Amygdala (tissue), 56 donors: Measurements from ENCODE around the gene GRID1.

Source experiments
- DNase-seq, 56 donors: peaks; one replicate each; lab custom pipeline; 2025; lab: John Stamatoyannopoulos, UW

Gene GRID1

GRCh38 chr10:86285136-86285790 lies 81.3 kb downstream of the GRID1 start:
- no peak for DNase-seq

DNA sequence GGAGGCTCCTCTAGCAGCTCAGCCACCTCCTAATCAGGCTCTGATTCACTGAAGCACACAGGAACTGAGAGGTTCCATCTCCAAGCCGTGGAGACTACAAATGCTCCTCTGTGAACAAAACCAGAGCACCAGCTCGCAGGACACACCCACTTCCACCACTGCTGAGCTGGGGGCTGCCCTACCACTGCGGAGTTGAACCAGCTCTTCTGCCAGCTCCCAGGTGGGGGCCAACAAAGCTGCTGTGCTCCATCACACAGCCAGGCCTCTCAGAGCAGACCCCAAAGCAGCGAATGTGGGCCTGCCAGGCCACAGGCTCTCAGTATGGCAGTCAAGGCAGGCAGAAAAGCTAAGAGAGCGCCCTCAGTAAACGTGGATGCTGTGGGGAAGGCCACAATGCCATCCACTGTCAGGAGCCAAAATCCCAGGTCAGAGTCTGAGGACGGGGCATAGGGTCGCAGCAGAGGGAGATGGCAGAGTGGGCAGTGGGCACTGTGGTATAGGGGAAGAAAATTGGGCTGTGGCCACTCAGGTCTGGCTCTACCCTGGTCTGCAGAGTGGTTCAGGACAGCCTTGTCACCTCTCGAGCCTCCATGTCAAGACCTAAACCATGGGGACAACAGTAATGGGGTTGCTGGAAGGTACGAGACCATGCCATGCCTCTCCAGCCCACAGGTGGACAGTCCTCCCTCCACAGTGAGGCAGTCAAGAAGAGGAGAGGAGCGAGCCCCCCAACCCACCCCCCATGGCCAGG lies 82.1 kb downstream of the GRID1 start:
- DNase-seq: no peak

GRCh38 chr10:86283466-86284287 lies 82.9 kb downstream of the GRID1 start:
- DNase-seq: no peak

DNA sequence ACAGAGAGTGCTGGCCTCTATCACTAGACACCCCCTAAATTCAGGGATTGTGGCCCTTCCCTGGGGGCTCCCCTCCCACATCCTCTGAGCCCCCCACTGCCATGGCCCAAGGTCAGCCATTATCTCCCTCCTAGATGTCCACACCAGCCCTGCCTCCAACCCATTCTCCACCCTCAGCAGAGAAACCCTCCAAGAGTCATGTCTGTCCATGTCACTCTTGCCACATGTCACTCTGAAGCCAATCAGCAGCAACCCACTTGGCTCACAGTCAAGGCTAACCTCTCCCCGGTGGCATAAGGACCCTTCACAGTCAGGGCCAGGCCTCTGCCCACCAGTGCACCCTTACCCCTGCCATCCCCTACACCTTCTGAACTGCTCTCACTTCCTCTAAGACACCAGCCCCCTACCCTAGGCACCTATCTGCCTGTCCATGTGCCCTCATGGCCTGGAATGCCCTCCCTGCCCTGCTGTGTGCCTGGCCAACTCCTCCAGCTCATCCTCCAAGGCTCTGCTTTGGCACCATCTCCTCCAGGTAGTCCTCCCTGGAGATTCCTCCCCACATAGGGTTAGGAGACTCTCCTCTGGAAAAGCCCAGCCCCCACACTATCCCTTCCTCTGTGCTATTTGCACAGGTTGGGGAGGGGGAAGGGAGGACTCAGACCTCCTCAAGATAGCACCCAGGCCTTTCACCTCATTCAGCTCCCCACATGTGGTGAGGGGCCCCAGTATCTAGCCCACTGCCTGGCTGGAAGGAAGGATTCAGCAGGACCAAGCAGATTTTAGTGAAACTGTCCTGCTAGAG lies 83.7 kb downstream of the GRID1 start:
- no peak for DNase-seq

DNA sequence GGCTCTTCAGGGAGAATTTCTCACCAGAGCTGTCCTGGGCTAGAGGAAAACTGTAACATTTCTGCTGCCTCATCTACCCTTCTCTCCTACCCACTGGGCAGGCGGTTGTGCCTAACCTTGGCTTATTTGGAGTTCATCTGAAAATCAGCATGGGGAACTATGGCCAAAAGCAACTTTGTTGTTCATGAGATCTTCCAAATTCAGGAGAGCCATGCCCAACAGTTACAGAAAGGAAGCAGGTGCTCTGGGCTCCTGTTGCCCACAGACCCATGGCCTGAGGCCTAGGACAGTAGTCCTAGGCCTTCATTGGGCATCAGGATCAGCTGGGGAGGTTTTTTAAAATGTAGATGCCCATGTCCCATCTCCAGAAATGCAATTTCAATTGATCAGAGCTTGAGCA lies 85.2 kb downstream of the GRID1 start:
- no peak for DNase-seq

DNA sequence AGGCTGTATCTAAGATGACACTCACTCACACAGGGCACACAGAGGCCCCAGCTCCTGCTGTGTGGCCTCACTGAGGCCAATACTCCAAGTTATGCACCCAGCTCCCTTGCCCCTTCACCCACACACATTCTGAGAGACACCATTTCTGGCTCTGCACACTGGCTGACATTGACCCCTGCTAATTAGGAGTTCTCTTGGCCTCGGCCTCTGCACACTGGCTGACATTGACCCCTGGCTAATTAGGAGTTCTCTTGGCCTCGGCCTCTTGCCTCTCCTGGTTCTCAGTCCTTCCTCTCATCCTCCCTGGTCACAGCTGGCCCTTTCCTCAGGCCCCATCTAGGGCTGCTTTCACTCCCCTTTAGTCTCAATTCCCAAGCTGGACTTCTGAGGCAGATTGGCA lies 97.3 kb downstream of the GRID1 start:
- DNase-seq: no peak

DNA sequence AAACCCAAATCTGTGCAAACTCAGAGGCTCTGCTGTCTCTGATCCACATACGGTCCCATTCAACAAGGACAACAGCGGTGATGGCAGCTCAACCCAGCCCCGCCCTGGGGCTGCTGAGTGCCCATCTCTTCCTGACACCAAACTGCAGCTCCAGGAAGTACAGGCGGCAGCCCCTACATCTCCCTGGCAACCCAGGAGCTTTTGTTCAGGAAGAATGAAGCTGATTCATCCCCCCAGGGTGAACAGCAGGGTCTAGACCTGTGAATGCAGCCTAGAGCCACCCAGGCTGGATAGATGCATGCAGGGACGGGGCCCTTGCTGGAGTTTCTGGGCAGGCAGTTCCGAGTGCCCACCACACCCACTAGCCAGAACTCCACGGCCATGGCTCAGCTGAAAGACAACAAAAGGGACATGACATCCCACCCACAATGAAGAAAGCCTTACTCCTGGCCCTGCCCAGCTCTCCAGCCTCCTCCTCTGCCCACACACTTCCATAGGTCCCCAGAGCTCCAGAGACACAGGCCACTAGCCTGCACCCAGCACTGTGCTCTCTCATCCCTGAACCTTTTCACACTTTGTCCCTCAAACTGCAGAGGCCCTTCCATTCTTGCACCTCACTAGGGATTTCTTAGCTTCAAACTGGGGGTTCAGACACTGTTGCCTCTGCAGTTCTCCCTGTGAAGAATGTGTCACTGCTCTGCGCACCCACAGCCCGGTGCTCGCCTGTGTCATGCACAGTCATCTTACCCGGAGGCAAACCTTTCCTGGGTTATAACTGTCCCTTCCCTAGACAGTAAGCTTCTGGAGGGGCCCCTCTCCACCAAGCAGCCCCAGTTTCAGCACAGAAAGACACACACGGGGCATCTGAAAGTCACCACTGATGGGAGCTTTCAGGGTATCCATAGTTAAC lies 99.1 kb downstream of the GRID1 start:
- peak in 29 of 56 donors; percentile 9 to 80 (median 45) for DNase-seq

DNA sequence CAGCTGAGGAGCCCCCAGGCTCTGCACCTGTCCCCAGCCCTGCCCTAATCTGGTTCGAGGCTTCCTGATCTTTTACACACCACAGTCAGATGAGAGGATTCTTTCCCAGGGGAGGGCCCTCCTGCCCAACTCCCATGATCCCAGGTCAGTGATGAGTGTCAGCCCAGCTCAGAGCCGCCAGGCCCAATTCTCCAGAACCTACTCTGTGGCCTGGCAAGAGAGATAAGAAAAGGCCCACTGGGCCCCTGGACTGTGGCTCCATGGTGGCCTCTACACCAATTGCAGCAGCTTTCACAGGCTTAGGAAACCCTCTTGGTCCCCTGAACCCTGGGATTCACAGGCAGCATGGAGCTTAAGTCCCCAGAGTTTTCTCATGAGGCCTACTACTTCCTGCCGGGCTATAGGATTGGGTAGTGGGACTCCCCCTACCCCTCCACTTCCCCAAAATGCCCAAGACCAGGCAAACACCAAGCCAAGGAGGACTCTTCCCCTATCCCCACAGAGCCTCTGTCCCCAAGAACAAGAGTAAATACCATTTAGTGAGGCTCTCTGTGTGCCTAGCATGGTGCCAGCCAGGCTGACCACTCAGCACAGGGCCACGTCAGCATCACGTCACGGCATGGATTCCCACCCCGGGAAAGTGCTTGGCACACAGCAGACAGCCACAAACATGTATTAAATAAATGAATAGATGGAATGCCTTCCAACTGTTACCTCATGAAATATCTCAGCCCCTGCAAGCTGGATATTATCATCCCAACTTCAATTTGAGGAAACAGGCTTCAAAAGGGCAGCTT lies 100.0 kb downstream of the GRID1 start:
- DNase-seq: no peak

- DNase-seq: no peak
Observed at GRCh38 chr10:86265895-86266259, 100.7 kb downstream of the GRID1 start.

- peak in 5 of 56 donors; percentile 15 to 52 (median 29) for DNase-seq
Observed at GRCh38 chr10:86265236-86265894, 101.2 kb downstream of the GRID1 start.

DNA sequence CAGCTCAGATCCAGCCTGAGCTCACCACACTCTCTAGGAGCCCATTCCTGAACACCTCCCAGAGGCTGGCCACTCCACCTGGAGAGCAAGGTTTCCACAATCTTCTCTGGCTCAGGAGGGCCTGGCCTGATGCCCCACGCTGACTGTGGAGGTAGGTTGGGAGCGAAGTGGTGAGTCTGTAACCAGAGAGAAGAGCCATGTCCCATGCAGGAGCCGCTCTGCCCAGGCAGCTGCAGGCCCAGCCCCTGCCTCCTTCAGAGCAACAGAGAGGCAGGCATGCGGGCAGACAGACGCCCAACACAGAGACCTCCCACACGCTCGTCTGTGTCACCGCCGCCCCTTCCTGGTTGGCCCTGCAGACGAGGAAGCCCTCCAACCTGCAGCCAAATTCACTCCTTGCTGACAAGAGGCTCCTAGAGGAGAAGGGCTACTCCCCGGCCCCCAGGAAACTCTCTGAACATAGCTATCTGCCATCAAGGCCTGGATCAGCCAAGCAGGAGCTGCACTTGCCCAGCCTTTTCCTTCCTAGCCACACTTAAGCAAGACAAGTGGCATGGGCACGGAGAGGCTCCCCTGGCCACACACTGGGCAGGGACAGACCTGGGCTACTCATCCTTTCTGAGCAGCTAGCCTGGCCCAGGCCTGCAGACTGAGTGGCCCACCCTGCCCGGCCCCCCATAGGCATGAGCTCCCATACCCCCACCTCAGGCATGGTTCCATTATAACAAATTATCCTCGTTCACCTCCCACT lies 101.9 kb downstream of the GRID1 start:
- peak in 4 of 56 donors; percentile 26 to 40 (median 26) for DNase-seq

- no peak for DNase-seq
Observed at GRCh38 chr10:86263907-86264306, 102.7 kb downstream of the GRID1 start.

DNA sequence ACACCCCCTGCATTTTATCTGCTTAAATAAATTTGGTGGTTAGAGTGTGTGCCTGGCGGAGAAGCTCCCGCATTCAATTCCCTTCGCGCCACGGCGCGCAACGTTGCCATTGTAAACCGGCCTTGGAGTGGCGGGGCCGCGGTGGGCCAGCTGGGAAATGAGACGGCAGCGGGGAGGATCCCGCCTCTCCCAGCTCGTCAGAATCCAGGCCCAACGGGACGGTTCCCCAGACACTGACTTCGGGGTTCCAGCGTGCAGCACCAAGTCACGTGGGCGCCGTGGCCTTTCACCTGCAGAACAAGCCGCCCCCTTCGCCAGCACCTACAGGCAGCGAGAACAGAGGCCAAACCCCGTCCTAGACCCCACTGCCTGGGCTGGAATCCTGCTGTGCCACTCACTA lies 103.4 kb downstream of the GRID1 start:
- DNase-seq: peak in 19 of 56 donors; percentile 56 to 89 (median 71)

GRCh38 chr10:86262688-86263181 lies 103.9 kb downstream of the GRID1 start:
- DNase-seq: peak in 55 of 56 donors; percentile 48 to 93 (median 78)

GRCh38 chr10:86261941-86262687 lies 104.5 kb downstream of the GRID1 start:
- peak in 35 of 56 donors; percentile 16 to 75 (median 42) for DNase-seq

DNA sequence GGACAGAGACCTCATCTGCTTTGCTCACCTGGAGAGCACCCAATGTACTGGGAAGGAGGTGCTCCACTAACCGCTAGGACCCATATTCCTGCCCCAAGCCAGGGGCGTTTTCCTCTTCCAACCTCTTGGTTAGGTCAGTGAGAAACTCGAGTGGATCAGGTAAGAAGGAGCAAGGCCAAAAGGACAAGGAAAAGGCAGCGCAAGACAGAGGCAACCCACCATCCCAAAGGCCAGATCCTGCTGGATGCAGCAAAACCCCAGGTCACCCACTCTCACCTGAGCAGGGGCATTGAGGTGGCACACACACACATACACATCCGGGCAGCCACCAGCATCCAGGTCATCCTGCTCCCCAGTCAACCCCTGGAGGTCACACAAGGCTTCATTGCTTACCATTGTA lies 105.1 kb downstream of the GRID1 start:
- no peak for DNase-seq
